Measurements from ENCODE around the gene C2CD3.

The C2CD3 gene

GRCh38 chr11:74081428-74081827 lies 89.4 kb downstream of the C2CD3 start:
- Histone ChIP-seq H3K36me3 (peaks cover 66% of the 10 kb centered on the region), H3K27me3 (ENCODE audit: insufficient read depth, low read depth, severe bottlenecking) (no peaks in the 10 kb centered on the region), H3K4me3 (ENCODE audit: low read depth, low read length) (no peak overlapping the region), H3K9me3 (ENCODE audit: severe bottlenecking) (no peaks in the 10 kb centered on the region), H3K27ac (no peak overlapping the region)
- DNase-seq, result no peak
- TF ChIP-seq CTCF (IDR thresholded peaks at IDR 0.05; ENCODE audit: low read depth, low read length), result no peak

- Histone ChIP-seq H3K27me3 (ENCODE audit: insufficient read depth, low read depth, severe bottlenecking) (no peaks in the 10 kb centered on the region), H3K36me3 (peaks cover 62% of the 10 kb centered on the region), H3K27ac (no peak overlapping the region), H3K4me3 (ENCODE audit: low read depth, low read length) (no peak overlapping the region), H3K9me3 (ENCODE audit: severe bottlenecking) (no peaks in the 10 kb centered on the region)
- TF ChIP-seq CTCF (IDR thresholded peaks at IDR 0.05; ENCODE audit: low read depth, low read length), result no peak
- no peak for DNase-seq
These were observed 93.6 kb downstream of the C2CD3 start for GRCh38 chr11:74077193-74077592.

- DNase-seq, result no peak
- Histone ChIP-seq H3K9me3 (ENCODE audit: severe bottlenecking) (no peaks in the 10 kb centered on the region), H3K4me3 (ENCODE audit: low read depth, low read length) (no peak overlapping the region), H3K36me3 (peaks cover 65% of the 10 kb centered on the region), H3K27me3 (ENCODE audit: insufficient read depth, low read depth, severe bottlenecking) (no peaks in the 10 kb centered on the region), H3K27ac (no peak overlapping the region)
- no peak for TF ChIP-seq CTCF (IDR thresholded peaks at IDR 0.05; ENCODE audit: low read depth, low read length)
These were observed 98.1 kb downstream of the C2CD3 start for GRCh38 chr11:74072721-74073120.

- Histone ChIP-seq H3K27ac (no peak overlapping the region), H3K27me3 (ENCODE audit: insufficient read depth, low read depth, severe bottlenecking) (no peaks in the 10 kb centered on the region), H3K36me3 (peaks cover 64% of the 10 kb centered on the region), H3K9me3 (ENCODE audit: severe bottlenecking) (no peaks in the 10 kb centered on the region), H3K4me3 (ENCODE audit: low read depth, low read length) (no peak overlapping the region)
- DNase-seq, result no peak
- TF ChIP-seq CTCF (IDR thresholded peaks at IDR 0.05; ENCODE audit: low read depth, low read length), result no peak
These were observed 98.5 kb downstream of the C2CD3 start for GRCh38 chr11:74072286-74072685.

- Histone ChIP-seq H3K36me3 (peaks cover 57% of the 10 kb centered on the region), H3K9me3 (ENCODE audit: severe bottlenecking) (no peaks in the 10 kb centered on the region), H3K27ac (no peak overlapping the region), H3K4me3 (ENCODE audit: low read depth, low read length) (no peak overlapping the region), H3K27me3 (ENCODE audit: insufficient read depth, low read depth, severe bottlenecking) (no peaks in the 10 kb centered on the region)
- DNase-seq, result no peak
- TF ChIP-seq CTCF (IDR thresholded peaks at IDR 0.05; ENCODE audit: low read depth, low read length), result no peak
These were observed 99.9 kb downstream of the C2CD3 start for GRCh38 chr11:74070723-74071492.
